Spleen (tissue), 7 donors: ENCODE data around the gene TIMM21.

Experiments
- CTCF ChIP-seq, 11 experiments: fragments of 200-600 bp in 7 of 11; fragments of 450-650 bp in 4 of 11; sonication (generic) in 4 of 11; IDR thresholded peaks in 8 of 11; conservative IDR thresholded peaks in 3 of 11; 1 replicate in 7 of 11; 2 replicates in 4 of 11; pipeline versions ENCODE4 v1.4.0 to v1.8.0; 2016 to 2021; ENCODE audit warnings: antibody characterized with exemption in 11 of 11, inconsistent platforms in 4 of 11, mild to moderate bottlenecking in 1 of 11
- POLR2A ChIP-seq, 3 donors: fragments of 450-650 bp; IDR thresholded peaks; one replicate each; pipeline ENCODE4 v1.5.1; 2017; ENCODE audit warnings: antibody characterized with exemption in 3 of 3, mild to moderate bottlenecking in 1 of 3
- donor health status: DM: no; HTN: no; CAD: no; lungs with moderate emphysema.
- donor health status: DM: no; HTN: no; CAD: no.
- donor health status: DM: no; HTN: no; CAD: no.

- no peak for TF ChIP-seq CTCF (IDR thresholded peaks at IDR 0.05 in 8 of 11, conservative IDR thresholded peaks at IDR 0.05 in 3 of 11)
- TF ChIP-seq POLR2A (IDR thresholded peaks at IDR 0.05), result no peak
These were observed 21.4 kb upstream of the TIMM21 start for GRCh38 chr18:74126684-74127655.
